Duodenal mucosa (tissue), 2 donors: Measurements from ENCODE around the gene CMTM6.

ENCODE experiments used
- H3K27ac ChIP-seq: one replicate; pipeline ENCODE4 v1.7.0; 2013; ENCODE audit warnings: low read depth, low read length
- H3K27me3 ChIP-seq, 2 donors: one replicate each; pipeline ENCODE4 v1.7.0; 2013; ENCODE audit warnings: low read length in 2 of 2, control low read depth in 1 of 2; ENCODE audit not compliant: insufficient read depth in 2 of 2, control insufficient read depth in 1 of 2
- H3K36me3 ChIP-seq, 2 donors: one replicate each; pipeline ENCODE4 v1.7.0; 2013; ENCODE audit warnings: low read length in 2 of 2, control low read depth in 1 of 2; ENCODE audit not compliant: insufficient read depth in 2 of 2, control insufficient read depth in 1 of 2
- H3K4me1 ChIP-seq, 2 donors: one replicate each; pipeline ENCODE4 v1.7.0; 2013; ENCODE audit warnings: low read length in 2 of 2, control low read depth in 1 of 2; ENCODE audit not compliant: insufficient read depth in 2 of 2, control insufficient read depth in 1 of 2
- H3K4me3 ChIP-seq, 2 donors: one replicate each; pipeline ENCODE4 v1.7.0; 2013; ENCODE audit warnings: low read length in 2 of 2, low read depth in 1 of 2
- H3K9ac ChIP-seq, 2 donors: one replicate each; pipeline ENCODE4 v1.7.0; 2013; ENCODE audit warnings: low read length in 2 of 2, low read depth in 1 of 2
- H3K9me3 ChIP-seq, 2 donors: one replicate each; pipeline ENCODE4 v1.7.0; 2013; ENCODE audit warnings: low read length in 2 of 2, control low read depth in 1 of 2; ENCODE audit not compliant: control insufficient read depth in 1 of 2

The CMTM6 gene

GRCh38 chr3:32500880-32501782 is 1.5 kb downstream of the CMTM6 start:
- peaks cover 0 to 8% of the 10 kb centered on the region in 2 donors for H3K4me1 ChIP-seq

GRCh38 chr3:32500231-32500630 is 2.4 kb downstream of the CMTM6 start:
- no peak overlapping the region for H3K9ac ChIP-seq
- no peaks in the 10 kb centered on the region for H3K36me3 ChIP-seq
- H3K9me3 ChIP-seq, result no peaks in the 10 kb centered on the region
- no peak overlapping the region for H3K27ac ChIP-seq
- H3K4me1 ChIP-seq, result peaks cover 0 to 8% of the 10 kb centered on the region in 2 donors
- no peak overlapping the region for H3K4me3 ChIP-seq
- H3K27me3 ChIP-seq, result no peaks in the 10 kb centered on the region

More at GRCh38 chr3:32500880-32501782, 1.5 kb downstream of the CMTM6 start:
- H3K27ac ChIP-seq, result no peak overlapping the region
- no peaks in the 10 kb centered on the region for H3K36me3 ChIP-seq
- H3K9ac ChIP-seq, result peak overlapping the region; percentile 35 to 84
- H3K9me3 ChIP-seq, result no peaks in the 10 kb centered on the region
- no peaks in the 10 kb centered on the region for H3K27me3 ChIP-seq
- H3K4me3 ChIP-seq, result peak overlapping the region; percentile 79 to 92

- Histone ChIP-seq H3K4me1 (peaks cover 0 to 8% of the 10 kb centered on the region in 2 donors), H3K27ac (no peak overlapping the region), H3K36me3 (no peaks in the 10 kb centered on the region), H3K4me3 (no peak overlapping the region), H3K9me3 (no peaks in the 10 kb centered on the region), H3K27me3 (no peaks in the 10 kb centered on the region), H3K9ac (no peak overlapping the region)
Observed at GRCh38 chr3:32499585-32499984, 3.1 kb downstream of the CMTM6 start.

- Histone ChIP-seq H3K36me3 (no peaks in the 10 kb centered on the region), H3K4me1 (peaks cover 0 to 10% of the 10 kb centered on the region in 2 donors), H3K27ac (no peak overlapping the region)
Observed at GRCh38 chr3:32498992-32499391, 3.7 kb downstream of the CMTM6 start.

GRCh38 chr3:32498252-32498651 is 4.4 kb downstream of the CMTM6 start:
- Histone ChIP-seq H3K27ac (no peak overlapping the region), H3K4me1 (peaks cover 6 to 11% of the 10 kb centered on the region in 2 donors), H3K9me3 (no peaks in the 10 kb centered on the region), H3K36me3 (no peaks in the 10 kb centered on the region), H3K27me3 (no peaks in the 10 kb centered on the region), H3K4me3 (no peak overlapping the region), H3K9ac (no peak overlapping the region)

More at GRCh38 chr3:32498992-32499391, 3.7 kb downstream of the CMTM6 start:
- no peak overlapping the region for H3K9ac ChIP-seq
- H3K27me3 ChIP-seq, result no peaks in the 10 kb centered on the region
- no peak overlapping the region for H3K4me3 ChIP-seq
- H3K9me3 ChIP-seq, result no peaks in the 10 kb centered on the region

GRCh38 chr3:32495609-32496008 is 7.0 kb downstream of the CMTM6 start:
- H3K27me3 ChIP-seq, result no peaks in the 10 kb centered on the region
- H3K36me3 ChIP-seq, result peaks cover 2 to 6% of the 10 kb centered on the region in 2 donors
- no peak overlapping the region for H3K27ac ChIP-seq
- H3K4me1 ChIP-seq, result peaks cover 11 to 16% of the 10 kb centered on the region in 2 donors
- no peak overlapping the region for H3K9ac ChIP-seq
- H3K4me3 ChIP-seq, result no peak overlapping the region
- H3K9me3 ChIP-seq, result no peaks in the 10 kb centered on the region

- H3K9ac ChIP-seq, result no peak overlapping the region
- H3K4me3 ChIP-seq, result no peak overlapping the region
Observed at GRCh38 chr3:32495085-32495484, 7.6 kb downstream of the CMTM6 start.

GRCh38 chr3:32493437-32494414 is 8.9 kb downstream of the CMTM6 start:
- Histone ChIP-seq H3K27me3 (no peaks in the 10 kb centered on the region), H3K9me3 (no peaks in the 10 kb centered on the region), H3K4me1 (peaks cover 11 to 16% of the 10 kb centered on the region in 2 donors), H3K36me3 (peaks cover 2 to 6% of the 10 kb centered on the region in 2 donors), H3K4me3 (no peak overlapping the region), H3K9ac (no peak overlapping the region), H3K27ac (no peak overlapping the region)

More at GRCh38 chr3:32495085-32495484, 7.6 kb downstream of the CMTM6 start:
- Histone ChIP-seq H3K27me3 (no peaks in the 10 kb centered on the region), H3K27ac (no peak overlapping the region), H3K36me3 (peaks cover 2 to 6% of the 10 kb centered on the region in 2 donors), H3K4me1 (peaks cover 11 to 16% of the 10 kb centered on the region in 2 donors), H3K9me3 (no peaks in the 10 kb centered on the region)

- Histone ChIP-seq H3K9me3 (no peaks in the 10 kb centered on the region), H3K4me3 (no peak overlapping the region), H3K4me1 (peaks cover 11 to 16% of the 10 kb centered on the region in 2 donors), H3K36me3 (peaks cover 2 to 6% of the 10 kb centered on the region in 2 donors), H3K9ac (no peak overlapping the region), H3K27ac (no peak overlapping the region), H3K27me3 (no peaks in the 10 kb centered on the region)
Observed at GRCh38 chr3:32492684-32493436, 9.8 kb downstream of the CMTM6 start.
